ENCODE measurements around the gene STAM2. TPM values are rescaled to one million over a fixed set of nuclear protein-coding genes. Genes with fewer than 3 reads are reported as not detected.

The STAM2 gene
- total and polyA plus RNA-seq, 2 of the 13 experiments (the other 11 are each of a cell fraction or from before 2014, with no cell fraction given), result 14.7 to 24.1 TPM

DNA sequence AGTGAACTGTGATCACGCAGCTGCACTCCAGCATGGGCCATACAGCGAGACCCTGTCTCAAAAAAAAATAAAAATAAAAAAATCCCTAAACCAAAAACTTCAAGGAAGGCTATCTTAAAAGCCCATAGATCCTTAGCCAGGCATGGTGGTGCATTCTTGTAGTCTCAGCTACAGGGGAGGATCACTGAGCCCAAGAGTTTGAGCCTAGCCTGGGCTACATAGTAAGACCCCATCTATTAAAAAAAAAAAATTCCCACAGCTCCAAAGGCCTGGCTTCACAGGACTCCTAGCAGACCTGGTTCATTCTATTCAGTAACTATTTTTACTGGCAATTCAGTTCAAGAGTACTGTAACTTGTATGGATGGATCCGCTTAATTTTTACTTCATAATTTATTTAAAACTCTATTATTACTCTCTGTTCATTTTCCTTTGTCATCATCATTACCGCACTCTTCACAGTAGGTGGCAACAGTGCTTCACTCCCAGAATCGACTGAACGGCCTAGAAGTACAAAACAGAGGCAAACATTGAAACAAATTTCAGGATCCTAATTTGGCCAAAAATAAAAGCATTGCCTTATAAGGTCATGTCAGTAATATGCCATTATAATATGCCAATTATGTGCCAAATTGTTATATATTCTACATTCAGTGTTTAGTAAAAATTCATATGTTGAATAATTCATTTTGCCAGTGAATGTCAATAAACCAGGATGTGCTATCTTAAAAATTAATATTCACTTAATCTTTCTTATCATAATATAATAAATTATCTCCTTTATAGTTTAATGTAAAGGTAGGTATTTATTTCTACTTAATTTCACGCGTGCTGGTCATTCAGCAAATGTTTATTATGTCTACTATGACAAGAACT lies 14.3 kb upstream of the STAM2 start:
- no TSS peak for BruUV-seq (replicated peaks)
- no peaks in the 10 kb centered on the region for H3K9me3 ChIP-seq (ENCODE audit: low read length)
- in situ Hi-C loops (cut with HindIII; ENCODE audit: extremely low pct_ligation_motif_present, low pct_unique_long_range_greater_than_20kb) (loop anchor here (5.0 kb wide), 1 partner anchor 447 kb away; no protein-coding TSS in a partner anchor), intact Hi-C loops (cut with micrococcal nuclease; ENCODE audit: unreplicated experiment) (loop anchor here (1.0 to 2.0 kb wide), 4 partner anchors 145 to 445 kb away; partner anchors contain the start of gene FMNL2)
- ChIA-PET POLR2A (no interaction called here), CTCF (ENCODE audit: low intra/inter-chr PET ratio, low total read pairs) (interaction anchor here (1.3 to 1.8 kb wide), 5 partner anchors 14 to 446 kb away, joined by 3 to 38 read pairs (median 3); partner anchors contain the start of gene STAM2)
- FAIRE-seq (peak; percentile 47), DNase-seq (ENCODE audit: low spot score) (peak; percentile 71), ATAC-seq (peak; percentile 92)
- H2AFZ ChIP-seq (ENCODE audit: low read length), result no peak overlapping the region
- 17% methylated on average over 8 of the region's 8 CpGs for WGBS (ENCODE audit: low lambda C conversion rate)
- H3K79me2 ChIP-seq (ENCODE audit: insufficient read depth, low read length), result no peaks in the 10 kb centered on the region
- no peaks in the 10 kb centered on the region for H3K36me3 ChIP-seq (replicated peaks in 1 of 2; ENCODE audit: control insufficient read depth in 1 of 2, insufficient read depth in 2 of 2, low read length in 2 of 2)
- no peaks in the 10 kb centered on the region for H4K20me1 ChIP-seq (ENCODE audit: insufficient read depth, low read length)
- H3K4me3 ChIP-seq (replicated peaks in 1 of 3; ENCODE audit: insufficient read depth in 1 of 3, low read depth in 2 of 3, low read length in 3 of 3), result no peak overlapping the region
- no peak overlapping the region for H3K9ac ChIP-seq (ENCODE audit: insufficient read depth, low read depth, low read length)
- H3K4me1 ChIP-seq (ENCODE audit: insufficient read depth, low read length), result peaks cover 18% of the 10 kb centered on the region; the same call in 1 of the 2 replicates
- no peak overlapping the region for H3K4me2 ChIP-seq (ENCODE audit: low read depth, low read length)
- H3K27ac ChIP-seq (ENCODE audit: extremely low read length, insufficient read depth, low read length), result no peak overlapping the region
- 0 out of 5 replicates have a peak, but pooled peaks cover 0 to 2% of the 10 kb centered on the region in 2 experiments for H3K27me3 ChIP-seq (ENCODE audit: control insufficient read depth in 1 of 2, insufficient read depth in 2 of 2, low read length in 2 of 2)
- TF ChIP-seq ZNF780A (CRISPR knock-in tag; IDR thresholded peaks at IDR 0.05), result no peak
- peak; percentile 43; the same call in 1 of the 2 replicates for TF ChIP-seq ELF3 (CRISPR knock-in tag; IDR thresholded peaks at IDR 0.05)
- peak; percentile 34; the same call in 1 of the 2 replicates for TF ChIP-seq CEBPG (CRISPR knock-in tag; IDR thresholded peaks at IDR 0.05)
- TF ChIP-seq, protein P1, sequence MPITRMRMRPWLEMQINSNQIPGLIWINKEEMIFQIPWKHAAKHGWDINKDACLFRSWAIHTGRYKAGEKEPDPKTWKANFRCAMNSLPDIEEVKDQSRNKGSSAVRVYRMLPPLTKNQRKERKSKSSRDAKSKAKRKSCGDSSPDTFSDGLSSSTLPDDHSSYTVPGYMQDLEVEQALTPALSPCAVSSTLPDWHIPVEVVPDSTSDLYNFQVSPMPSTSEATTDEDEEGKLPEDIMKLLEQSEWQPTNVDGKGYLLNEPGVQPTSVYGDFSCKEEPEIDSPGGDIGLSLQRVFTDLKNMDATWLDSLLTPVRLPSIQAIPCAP (CRISPR knock-in tag; IDR thresholded peaks at IDR 0.05; ENCODE audit: low read depth), result no peak
- TF ChIP-seq NFE2L1 (CRISPR knock-in tag; IDR thresholded peaks at IDR 0.05; ENCODE audit: borderline replicate concordance), result no peak
- TF ChIP-seq, protein P2, sequence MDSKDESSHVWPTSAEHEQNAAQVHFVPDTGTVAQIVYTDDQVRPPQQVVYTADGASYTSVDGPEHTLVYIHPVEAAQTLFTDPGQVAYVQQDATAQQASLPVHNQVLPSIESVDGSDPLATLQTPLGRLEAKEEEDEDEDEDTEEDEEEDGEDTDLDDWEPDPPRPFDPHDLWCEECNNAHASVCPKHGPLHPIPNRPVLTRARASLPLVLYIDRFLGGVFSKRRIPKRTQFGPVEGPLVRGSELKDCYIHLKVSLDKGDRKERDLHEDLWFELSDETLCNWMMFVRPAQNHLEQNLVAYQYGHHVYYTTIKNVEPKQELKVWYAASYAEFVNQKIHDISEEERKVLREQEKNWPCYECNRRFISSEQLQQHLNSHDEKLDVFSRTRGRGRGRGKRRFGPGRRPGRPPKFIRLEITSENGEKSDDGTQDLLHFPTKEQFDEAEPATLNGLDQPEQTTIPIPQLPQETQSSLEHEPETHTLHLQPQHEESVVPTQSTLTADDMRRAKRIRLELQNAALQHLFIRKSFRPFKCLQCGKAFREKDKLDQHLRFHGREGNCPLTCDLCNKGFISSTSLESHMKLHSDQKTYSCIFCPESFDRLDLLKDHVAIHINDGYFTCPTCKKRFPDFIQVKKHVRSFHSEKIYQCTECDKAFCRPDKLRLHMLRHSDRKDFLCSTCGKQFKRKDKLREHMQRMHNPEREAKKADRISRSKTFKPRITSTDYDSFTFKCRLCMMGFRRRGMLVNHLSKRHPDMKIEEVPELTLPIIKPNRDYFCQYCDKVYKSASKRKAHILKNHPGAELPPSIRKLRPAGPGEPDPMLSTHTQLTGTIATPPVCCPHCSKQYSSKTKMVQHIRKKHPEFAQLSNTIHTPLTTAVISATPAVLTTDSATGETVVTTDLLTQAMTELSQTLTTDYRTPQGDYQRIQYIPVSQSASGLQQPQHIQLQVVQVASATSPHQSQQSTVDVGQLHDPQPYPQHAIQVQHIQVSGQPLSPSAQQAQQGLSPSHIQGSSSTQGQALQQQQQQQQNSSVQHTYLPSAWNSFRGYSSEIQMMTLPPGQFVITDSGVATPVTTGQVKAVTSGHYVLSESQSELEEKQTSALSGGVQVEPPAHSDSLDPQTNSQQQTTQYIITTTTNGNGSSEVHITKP (CRISPR knock-in tag; IDR thresholded peaks at IDR 0.05; ENCODE audit: low read depth), result no peak
- TF ChIP-seq ZNF160 (CRISPR knock-in tag; IDR thresholded peaks at IDR 0.05), result no peak
- TF ChIP-seq ZNF335 (CRISPR knock-in tag; IDR thresholded peaks at IDR 0.05), result peak; percentile 55; the same call in 1 of the 2 replicates
- TF ChIP-seq XRCC5 (optimal IDR thresholded peaks at IDR 0.05; ENCODE audit: low read length), result no peak
- TF ChIP-seq HNRNPK (IDR thresholded peaks at IDR 0.05; ENCODE audit: low read depth, low read length, poor library complexity, severe bottlenecking), result no peak
- TF ChIP-seq, protein P3, sequence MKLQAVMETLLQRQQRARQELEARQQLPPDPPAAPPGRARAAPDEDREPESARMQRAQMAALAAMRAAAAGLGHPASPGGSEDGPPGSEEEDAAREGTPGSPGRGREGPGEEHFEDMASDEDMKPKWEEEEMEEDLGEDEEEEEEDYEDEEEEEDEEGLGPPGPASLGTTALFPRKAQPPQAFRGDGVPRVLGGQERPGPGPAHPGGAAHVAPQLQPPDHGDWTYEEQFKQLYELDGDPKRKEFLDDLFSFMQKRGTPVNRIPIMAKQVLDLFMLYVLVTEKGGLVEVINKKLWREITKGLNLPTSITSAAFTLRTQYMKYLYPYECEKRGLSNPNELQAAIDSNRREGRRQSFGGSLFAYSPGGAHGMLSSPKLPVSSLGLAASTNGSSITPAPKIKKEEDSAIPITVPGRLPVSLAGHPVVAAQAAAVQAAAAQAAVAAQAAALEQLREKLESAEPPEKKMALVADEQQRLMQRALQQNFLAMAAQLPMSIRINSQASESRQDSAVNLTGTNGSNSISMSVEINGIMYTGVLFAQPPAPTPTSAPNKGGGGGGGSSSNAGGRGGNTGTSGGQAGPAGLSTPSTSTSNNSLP (IDR thresholded peaks at IDR 0.05; ENCODE audit: low read depth, low read length), result peak; percentile 51; the same call in 1 of the 2 replicates
- TF ChIP-seq, protein P4, sequence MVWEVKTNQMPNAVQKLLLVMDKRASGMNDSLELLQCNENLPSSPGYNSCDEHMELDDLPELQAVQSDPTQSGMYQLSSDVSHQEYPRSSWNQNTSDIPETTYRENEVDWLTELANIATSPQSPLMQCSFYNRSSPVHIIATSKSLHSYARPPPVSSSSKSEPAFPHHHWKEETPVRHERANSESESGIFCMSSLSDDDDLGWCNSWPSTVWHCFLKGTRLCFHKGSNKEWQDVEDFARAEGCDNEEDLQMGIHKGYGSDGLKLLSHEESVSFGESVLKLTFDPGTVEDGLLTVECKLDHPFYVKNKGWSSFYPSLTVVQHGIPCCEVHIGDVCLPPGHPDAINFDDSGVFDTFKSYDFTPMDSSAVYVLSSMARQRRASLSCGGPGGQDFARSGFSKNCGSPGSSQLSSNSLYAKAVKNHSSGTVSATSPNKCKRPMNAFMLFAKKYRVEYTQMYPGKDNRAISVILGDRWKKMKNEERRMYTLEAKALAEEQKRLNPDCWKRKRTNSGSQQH (CRISPR knock-in tag; IDR thresholded peaks at IDR 0.05; ENCODE audit: low read depth), result no peak
- no peak for TF ChIP-seq IKZF1 (IDR thresholded peaks at IDR 0.05)
- TF ChIP-seq, protein P5, sequence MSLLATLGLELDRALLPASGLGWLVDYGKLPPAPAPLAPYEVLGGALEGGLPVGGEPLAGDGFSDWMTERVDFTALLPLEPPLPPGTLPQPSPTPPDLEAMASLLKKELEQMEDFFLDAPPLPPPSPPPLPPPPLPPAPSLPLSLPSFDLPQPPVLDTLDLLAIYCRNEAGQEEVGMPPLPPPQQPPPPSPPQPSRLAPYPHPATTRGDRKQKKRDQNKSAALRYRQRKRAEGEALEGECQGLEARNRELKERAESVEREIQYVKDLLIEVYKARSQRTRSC (CRISPR knock-in tag; IDR thresholded peaks at IDR 0.05; ENCODE audit: low read depth), result no peak
